Measurements from ENCODE around the gene PA2G4. TPM values are rescaled to one million over a fixed set of nuclear protein-coding genes. Genes with fewer than 3 reads are reported as not detected.

Gene PA2G4
- total RNA-seq, 1 donor from 2014 or later, result 141 TPM

GRCh38 chr12:56081393-56082347 lies 22.7 kb upstream of the PA2G4 start:
- H3K27ac Mint-ChIP-seq, result peak overlapping the region; percentile 96
- no peak for DNase-seq (ENCODE audit: extremely low spot score, unreplicated experiment)

GRCh38 chr12:56082382-56082781 lies 22.0 kb upstream of the PA2G4 start:
- peaks cover 48% of the 10 kb centered on the region for H3K27me3 Mint-ChIP-seq
- peak overlapping the region; percentile 96 for H3K27ac Mint-ChIP-seq
- no peak for DNase-seq (ENCODE audit: extremely low spot score, unreplicated experiment)
- TF ChIP-seq, protein P1, sequence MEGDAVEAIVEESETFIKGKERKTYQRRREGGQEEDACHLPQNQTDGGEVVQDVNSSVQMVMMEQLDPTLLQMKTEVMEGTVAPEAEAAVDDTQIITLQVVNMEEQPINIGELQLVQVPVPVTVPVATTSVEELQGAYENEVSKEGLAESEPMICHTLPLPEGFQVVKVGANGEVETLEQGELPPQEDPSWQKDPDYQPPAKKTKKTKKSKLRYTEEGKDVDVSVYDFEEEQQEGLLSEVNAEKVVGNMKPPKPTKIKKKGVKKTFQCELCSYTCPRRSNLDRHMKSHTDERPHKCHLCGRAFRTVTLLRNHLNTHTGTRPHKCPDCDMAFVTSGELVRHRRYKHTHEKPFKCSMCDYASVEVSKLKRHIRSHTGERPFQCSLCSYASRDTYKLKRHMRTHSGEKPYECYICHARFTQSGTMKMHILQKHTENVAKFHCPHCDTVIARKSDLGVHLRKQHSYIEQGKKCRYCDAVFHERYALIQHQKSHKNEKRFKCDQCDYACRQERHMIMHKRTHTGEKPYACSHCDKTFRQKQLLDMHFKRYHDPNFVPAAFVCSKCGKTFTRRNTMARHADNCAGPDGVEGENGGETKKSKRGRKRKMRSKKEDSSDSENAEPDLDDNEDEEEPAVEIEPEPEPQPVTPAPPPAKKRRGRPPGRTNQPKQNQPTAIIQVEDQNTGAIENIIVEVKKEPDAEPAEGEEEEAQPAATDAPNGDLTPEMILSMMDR (conservative IDR thresholded peaks at IDR 0.05), result no peak
- peaks cover 10% of the 10 kb centered on the region for H3K36me3 Mint-ChIP-seq
- no peaks in the 10 kb centered on the region for H3K9me3 Mint-ChIP-seq
- peaks cover 10% of the 10 kb centered on the region for H3K4me1 Mint-ChIP-seq (ENCODE audit: unreplicated experiment)
- peak overlapping the region; percentile 94 for H3K4me3 Mint-ChIP-seq

More at GRCh38 chr12:56081393-56082347, 22.7 kb upstream of the PA2G4 start:
- peaks cover 10% of the 10 kb centered on the region for H3K4me1 Mint-ChIP-seq (ENCODE audit: unreplicated experiment)
- TF ChIP-seq, protein P1 (conservative IDR thresholded peaks at IDR 0.05), result no peak
- peaks cover 48% of the 10 kb centered on the region for H3K27me3 Mint-ChIP-seq
- peak overlapping the region; percentile 94 for H3K4me3 Mint-ChIP-seq
- H3K36me3 Mint-ChIP-seq, result peaks cover 10% of the 10 kb centered on the region
- no peaks in the 10 kb centered on the region for H3K9me3 Mint-ChIP-seq

DNA sequence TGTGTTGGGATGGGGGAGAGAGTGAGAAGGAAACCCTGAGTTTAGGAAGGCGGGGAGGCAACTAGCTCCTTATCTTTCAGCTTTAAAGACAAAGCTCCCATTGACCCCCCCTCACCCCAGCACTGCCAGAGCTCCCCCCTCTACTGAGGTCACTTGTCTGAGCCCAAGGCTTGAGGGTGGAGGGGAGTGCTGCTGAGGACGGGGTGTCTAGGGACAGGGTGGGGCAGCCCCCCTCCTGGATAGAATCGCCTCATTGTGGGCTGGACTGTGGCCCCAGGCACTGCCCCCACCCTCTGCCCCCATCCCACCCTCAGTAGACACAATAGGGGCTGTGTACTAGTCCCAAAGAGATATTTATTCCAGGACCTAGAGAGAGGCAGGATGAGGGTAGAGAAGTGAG lies 21.4 kb upstream of the PA2G4 start:
- TF ChIP-seq, protein P1 (conservative IDR thresholded peaks at IDR 0.05), result no peak
- Mint-ChIP-seq H3K4me1 (ENCODE audit: unreplicated experiment) (peaks cover 10% of the 10 kb centered on the region), H3K27ac (peak overlapping the region; percentile 96), H3K36me3 (peaks cover 14% of the 10 kb centered on the region), H3K4me3 (peak overlapping the region; percentile 45), H3K9me3 (no peaks in the 10 kb centered on the region), H3K27me3 (peaks cover 48% of the 10 kb centered on the region)
- DNase-seq (ENCODE audit: extremely low spot score, unreplicated experiment), result no peak

DNA sequence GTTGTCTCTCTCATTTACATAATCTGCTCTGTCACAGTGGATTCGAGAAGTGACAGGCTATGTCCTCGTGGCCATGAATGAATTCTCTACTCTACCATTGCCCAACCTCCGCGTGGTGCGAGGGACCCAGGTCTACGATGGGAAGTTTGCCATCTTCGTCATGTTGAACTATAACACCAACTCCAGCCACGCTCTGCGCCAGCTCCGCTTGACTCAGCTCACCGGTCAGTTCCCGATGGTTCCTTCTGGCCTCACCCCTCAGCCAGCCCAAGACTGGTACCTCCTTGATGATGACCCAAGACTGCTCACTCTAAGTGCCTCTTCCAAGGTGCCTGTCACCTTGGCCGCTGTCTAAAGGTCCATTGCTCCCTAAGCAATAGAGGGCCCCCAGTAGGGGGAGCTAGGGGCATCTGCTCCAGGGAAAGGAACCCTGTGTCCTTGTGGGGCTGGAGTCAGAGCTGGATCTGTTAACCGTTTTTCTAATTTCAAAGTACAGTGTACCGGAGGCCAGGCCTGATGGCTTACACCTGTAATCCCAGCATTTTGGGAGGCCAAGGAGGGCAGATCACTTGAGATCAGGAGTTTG lies 19.3 kb upstream of the PA2G4 start:
- H3K4me3 Mint-ChIP-seq, result no peak overlapping the region
- H3K27ac Mint-ChIP-seq, result peak overlapping the region; percentile 72

DNA sequence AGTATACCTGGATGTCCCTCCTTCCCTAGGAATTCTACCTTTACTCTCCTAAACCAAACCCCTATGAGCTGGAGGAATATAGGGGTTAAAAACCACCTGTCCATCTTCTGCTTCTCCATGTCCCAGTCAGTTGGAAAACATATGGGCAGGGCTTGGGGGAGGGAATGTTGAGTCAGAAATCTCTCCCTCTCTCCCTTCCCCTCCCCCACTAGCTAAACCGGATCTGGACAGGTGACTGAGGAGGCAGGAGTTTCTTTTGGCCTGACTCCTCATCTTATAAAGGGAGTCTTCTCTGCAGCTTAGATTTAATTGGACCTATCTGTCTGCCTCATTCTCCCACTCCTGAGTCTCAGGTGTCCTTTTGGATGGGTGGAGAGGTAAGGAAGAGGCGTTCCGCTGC lies 18.3 kb upstream of the PA2G4 start:
- Mint-ChIP-seq H3K27me3 (peaks cover 30% of the 10 kb centered on the region), H3K4me3 (peak overlapping the region; percentile 59), H3K36me3 (peaks cover 14% of the 10 kb centered on the region), H3K4me1 (ENCODE audit: unreplicated experiment) (peaks cover 6% of the 10 kb centered on the region), H3K27ac (peak overlapping the region; percentile 88), H3K9me3 (no peaks in the 10 kb centered on the region)
- TF ChIP-seq, protein P1 (conservative IDR thresholded peaks at IDR 0.05), result no peak
- no peak for DNase-seq (ENCODE audit: extremely low spot score, unreplicated experiment)

More for the DNA sequence above, 19.3 kb upstream of the PA2G4 start:
- no peaks in the 10 kb centered on the region for H3K9me3 Mint-ChIP-seq
- DNase-seq (ENCODE audit: extremely low spot score, unreplicated experiment), result no peak
- H3K4me1 Mint-ChIP-seq (ENCODE audit: unreplicated experiment), result peaks cover 6% of the 10 kb centered on the region
- TF ChIP-seq, protein P1 (conservative IDR thresholded peaks at IDR 0.05), result peak; percentile 52
- peaks cover 14% of the 10 kb centered on the region for H3K36me3 Mint-ChIP-seq
- peaks cover 38% of the 10 kb centered on the region for H3K27me3 Mint-ChIP-seq
